Measurements from ENCODE around the gene PARD3B.

The PARD3B gene

DNA sequence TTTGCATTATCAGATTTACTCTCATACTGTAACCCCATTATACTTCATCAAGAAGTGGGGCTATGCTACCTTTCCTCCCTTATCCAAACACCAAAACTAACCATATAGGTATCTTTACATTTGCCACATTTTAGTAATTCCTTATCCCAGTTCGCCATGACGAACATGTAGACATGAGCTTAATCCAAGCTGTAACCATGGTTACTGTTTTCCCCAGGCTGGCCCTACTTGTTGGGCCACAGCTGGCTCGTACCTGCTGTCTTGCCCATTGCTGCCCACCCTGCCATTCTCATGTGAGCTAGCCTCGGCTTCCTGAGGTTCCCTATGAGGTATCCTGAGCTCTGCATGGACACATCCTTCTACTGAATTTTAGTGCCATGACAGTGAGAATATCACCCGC, 117.7 kb downstream of the PARD3B start:
- DNase-seq (ENCODE audit: low read depth) = no peak

DNA sequence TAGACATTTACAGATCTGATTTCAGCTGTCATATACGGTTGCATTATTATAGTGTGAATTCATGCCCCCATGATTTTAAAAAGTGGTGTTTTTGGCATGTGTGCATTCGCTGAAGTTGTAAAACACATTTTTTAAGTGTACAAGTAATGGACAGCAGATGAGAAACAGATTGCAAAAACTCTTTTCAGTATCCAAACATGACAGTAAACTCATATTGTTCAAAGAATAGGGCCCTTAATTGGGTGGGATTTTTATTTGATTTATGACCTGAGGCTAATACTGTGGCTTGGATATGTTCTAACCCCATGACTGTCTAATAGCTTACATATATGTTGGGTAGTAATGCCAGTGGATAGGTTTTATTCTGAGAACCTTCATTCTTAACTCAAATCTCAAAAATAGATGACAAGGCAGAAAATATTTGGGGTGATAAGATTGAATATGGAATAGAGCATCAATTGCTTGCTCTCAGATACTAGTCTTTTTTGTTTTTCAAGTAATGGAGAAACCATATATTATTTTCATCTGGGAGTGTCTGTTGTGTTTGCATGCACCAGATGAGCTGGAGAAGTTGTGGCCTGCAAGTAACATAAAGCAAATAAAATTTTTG, 118.6 kb downstream of the PARD3B start:
- DNase-seq (ENCODE audit: low read depth) = no peak

DNA sequence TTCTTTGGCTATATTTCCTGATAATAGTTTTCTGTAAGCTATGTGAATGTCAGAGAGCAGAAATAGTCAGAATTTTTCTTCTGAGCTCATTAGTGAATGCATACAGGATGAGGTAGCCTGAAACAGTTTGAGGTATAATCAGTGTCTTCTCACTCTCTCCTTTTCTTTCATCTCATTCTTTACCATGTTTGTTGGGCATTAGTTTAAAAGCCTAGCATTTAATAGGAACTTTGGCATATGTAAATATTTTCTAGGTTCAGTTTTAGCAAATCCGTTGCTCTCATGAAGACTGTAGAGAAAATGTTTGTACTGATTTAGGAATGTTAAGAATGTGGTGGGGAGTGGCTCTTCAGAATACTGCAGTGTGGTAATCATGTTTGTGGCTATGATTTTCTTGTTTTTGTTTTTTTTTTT, 119.4 kb downstream of the PARD3B start:
- no peak for DNase-seq (ENCODE audit: low read depth)

GRCh38 chr2:204665207-204665606, 119.9 kb downstream of the PARD3B start:
- no peak for DNase-seq (ENCODE audit: low read depth)

- no peak for DNase-seq (ENCODE audit: low read depth)
Observed at GRCh38 chr2:204665771-204666170, 120.5 kb downstream of the PARD3B start.

DNA sequence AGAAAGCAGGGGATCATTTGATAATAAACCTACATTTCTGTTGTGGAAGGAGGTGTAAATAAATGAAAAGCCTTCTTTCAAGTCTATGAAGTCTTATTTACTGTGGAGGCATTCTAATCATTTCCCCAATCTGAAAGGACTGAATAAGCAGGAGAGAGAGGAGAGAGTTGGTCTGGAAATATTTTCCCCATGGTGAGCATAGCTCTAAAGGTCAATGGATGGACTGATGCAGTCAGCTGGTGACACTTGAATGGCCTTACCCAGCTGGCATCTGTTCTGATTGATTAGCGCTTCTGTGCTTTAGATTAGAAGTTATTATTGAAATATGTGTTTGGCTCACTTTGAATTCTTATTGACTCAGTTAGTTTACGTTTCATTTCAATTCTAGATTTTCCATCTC, 122.7 kb downstream of the PARD3B start:
- DNase-seq (ENCODE audit: low read depth) = no peak

GRCh38 chr2:204669382-204669781, 124.1 kb downstream of the PARD3B start:
- no peak for DNase-seq (ENCODE audit: low read depth)

GRCh38 chr2:204670124-204670523, 124.8 kb downstream of the PARD3B start:
- no peak for DNase-seq (ENCODE audit: low read depth)

DNA sequence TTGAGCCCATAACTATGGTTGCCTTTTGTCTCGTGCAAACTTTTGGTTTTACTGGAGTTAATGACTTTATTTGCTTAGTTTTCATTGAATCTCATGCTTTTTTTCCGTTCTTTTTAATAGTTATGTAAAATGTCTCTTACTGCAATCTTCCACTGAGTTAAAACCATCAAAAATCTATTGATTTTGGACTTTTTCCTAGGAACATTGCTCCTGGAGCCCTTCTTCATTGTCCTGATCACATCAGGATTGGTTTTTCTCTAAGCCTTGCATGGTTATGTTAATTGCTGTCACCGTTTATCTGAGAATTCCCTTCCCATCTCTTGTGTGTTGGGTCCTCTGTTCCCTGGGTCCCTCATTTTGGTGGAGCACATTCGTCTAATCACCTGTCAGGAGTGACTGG, 125.5 kb downstream of the PARD3B start:
- DNase-seq (ENCODE audit: low read depth) = no peak

GRCh38 chr2:204672772-204673171, 127.5 kb downstream of the PARD3B start:
- DNase-seq (ENCODE audit: low read depth) = no peak

- no peak for DNase-seq (ENCODE audit: low read depth)
Observed at GRCh38 chr2:204673877-204674276, 128.6 kb downstream of the PARD3B start.

- no peak for DNase-seq (ENCODE audit: low read depth)
Observed at GRCh38 chr2:204678031-204678430, 132.8 kb downstream of the PARD3B start.

DNA sequence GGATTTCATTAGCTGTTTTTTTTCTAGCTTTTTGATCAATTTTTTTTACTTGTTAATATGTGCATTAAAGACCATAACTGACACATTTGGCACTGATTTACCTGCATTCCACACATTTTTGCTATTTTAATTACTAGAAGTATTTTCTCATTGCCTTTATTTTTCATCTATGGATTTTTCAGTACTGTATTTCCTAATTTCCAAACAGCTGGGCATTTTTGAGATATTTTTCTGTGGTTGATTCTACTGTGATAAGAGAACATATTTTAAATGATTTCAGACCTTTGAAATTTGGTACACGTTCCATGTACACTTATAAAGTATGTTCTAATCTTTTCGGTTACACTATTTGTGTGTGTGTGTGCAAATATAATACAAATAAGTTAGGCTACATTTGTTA, 135.3 kb downstream of the PARD3B start:
- no peak for DNase-seq (ENCODE audit: low read depth)

DNA sequence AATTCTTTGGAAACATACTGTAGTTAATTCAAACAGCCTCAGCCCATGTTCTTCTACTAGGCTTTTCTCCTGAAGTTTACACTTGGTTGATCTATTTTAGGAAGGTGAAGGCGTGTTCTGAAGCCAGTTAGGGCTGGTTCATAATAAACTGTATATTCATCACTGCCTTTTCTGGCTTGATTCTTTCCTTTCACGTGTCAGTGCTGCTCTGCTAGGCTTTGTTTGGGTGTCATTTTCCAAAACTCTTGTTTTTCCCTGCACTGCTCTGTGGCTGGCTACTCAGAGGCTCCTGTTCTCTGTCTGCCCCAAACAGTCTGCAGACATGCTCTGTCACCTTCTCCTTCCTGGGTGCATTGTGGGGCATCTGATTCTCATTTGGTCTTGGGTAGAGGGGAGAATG, 136.1 kb downstream of the PARD3B start:
- DNase-seq (ENCODE audit: low read depth) = no peak

DNA sequence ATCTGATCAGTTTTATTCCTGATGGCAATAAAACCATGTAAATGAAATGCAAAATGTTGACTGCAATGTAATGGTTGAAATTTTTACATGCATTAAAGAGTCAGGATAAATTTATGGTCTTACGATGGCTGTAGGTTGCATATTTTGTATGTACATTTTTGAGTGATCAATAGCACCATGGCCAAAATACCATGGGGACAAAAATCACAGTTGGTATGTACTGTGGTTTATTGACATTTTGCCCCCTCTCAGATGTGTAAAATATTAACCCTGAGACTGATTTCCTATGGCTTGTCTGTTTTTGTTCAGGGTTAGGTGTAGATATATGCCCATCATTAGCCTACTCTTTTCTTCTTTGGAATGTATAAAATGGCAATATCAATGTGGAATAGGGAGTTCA, 138.1 kb downstream of the PARD3B start:
- DNase-seq (ENCODE audit: low read depth) = no peak

- no peak for DNase-seq (ENCODE audit: low read depth)
Observed at GRCh38 chr2:204686406-204686805, 141.1 kb downstream of the PARD3B start.

DNA sequence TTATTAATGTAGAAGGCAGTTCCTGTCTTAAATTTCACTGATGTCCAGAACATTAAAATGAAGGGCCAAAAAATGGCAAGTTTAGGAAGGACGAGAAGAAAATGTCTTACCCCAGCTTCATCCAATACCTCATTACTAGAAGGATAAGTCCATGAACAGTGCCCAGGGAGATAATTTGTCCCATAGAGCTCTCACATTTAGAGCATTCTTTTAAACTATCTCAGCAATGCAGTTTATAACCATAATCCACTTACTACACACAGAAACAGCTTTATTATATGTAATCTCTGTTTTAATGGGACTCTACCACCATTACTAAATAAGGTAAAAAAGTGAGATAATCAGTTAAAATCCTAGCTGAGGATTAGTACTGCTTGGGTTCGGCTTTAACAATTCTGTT, 142.5 kb downstream of the PARD3B start:
- no peak for DNase-seq (ENCODE audit: low read depth)

GRCh38 chr2:204691911-204692510, 146.7 kb downstream of the PARD3B start:
- DNase-seq (ENCODE audit: low read depth) = no peak

GRCh38 chr2:204692790-204693189, 147.5 kb downstream of the PARD3B start:
- DNase-seq (ENCODE audit: low read depth) = no peak

GRCh38 chr2:204693262-204693661, 148.0 kb downstream of the PARD3B start:
- no peak for DNase-seq (ENCODE audit: low read depth)

DNA sequence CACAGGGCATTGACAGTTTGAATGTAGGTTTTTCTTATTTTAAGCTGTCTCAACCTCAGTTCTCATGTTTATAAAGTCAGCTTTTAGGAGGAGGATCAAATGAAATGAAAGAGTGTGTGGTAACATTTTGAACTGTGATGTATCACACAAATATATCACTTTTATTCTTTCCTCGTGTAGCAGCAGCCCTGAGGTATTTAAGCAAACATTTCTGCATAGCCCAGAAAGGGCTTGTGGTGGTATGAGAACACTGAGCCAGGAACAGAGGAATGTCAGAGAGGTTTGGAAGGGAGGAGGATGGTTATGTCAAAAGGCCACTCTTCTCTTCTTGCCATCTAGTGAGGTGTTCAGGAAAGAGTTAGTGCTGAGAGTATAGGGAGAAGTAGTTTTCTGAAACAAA, 150.2 kb downstream of the PARD3B start:
- DNase-seq (ENCODE audit: low read depth) = no peak

GRCh38 chr2:204696124-204696523, 150.8 kb downstream of the PARD3B start:
- DNase-seq (ENCODE audit: low read depth) = no peak

- DNase-seq (ENCODE audit: low read depth) = no peak
Observed at GRCh38 chr2:204705243-204705932, 160.1 kb downstream of the PARD3B start.

DNA sequence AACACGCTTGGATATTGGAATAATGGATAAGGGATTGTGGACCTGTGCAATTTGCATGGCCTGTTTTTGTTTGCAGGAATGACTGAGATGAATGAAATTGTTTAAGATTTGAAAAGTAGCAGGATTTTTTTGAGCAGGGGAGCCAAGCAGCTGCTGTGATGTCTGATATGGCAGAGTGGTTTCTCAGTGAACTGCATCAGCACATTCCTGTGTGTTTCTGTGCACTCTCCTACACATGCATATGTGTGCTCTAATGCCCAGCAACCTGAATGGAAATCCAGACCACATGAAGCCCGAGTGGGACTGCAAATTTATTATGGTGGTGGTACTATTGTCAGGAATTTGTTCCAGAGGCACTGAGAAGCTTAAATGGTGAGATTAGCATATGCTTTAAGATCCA, 161.7 kb downstream of the PARD3B start:
- no peak for DNase-seq (ENCODE audit: low read depth)
